SHP77 treated with DMSO at 0.1 percent for 48 hours (cell line): ENCODE results near the gene PRF1.

Experiments
- DNase-seq: peaks from one replicate; lab custom pipeline; 2025; lab: John Stamatoyannopoulos, UW

The PRF1 gene

GRCh38 chr10:70560511-70560941 is 42.0 kb downstream of the PRF1 start:
- no peak for DNase-seq

- DNase-seq: no peak
Measured at GRCh38 chr10:70559861-70560260, 42.7 kb downstream of the PRF1 start.

- no peak for DNase-seq
Measured at GRCh38 chr10:70558871-70559810, 43.4 kb downstream of the PRF1 start.

GRCh38 chr10:70558295-70558694 is 44.2 kb downstream of the PRF1 start:
- DNase-seq: no peak

- DNase-seq: no peak
Measured at GRCh38 chr10:70557876-70558275, 44.7 kb downstream of the PRF1 start.

- DNase-seq: no peak
Measured at GRCh38 chr10:70557086-70557845, 45.3 kb downstream of the PRF1 start.

GRCh38 chr10:70555371-70555770 is 47.2 kb downstream of the PRF1 start:
- DNase-seq: no peak

GRCh38 chr10:70552586-70552985 is 50.0 kb downstream of the PRF1 start:
- no peak for DNase-seq

- DNase-seq: no peak
Measured at GRCh38 chr10:70551971-70552422, 50.5 kb downstream of the PRF1 start.

GRCh38 chr10:70551466-70551865 is 51.1 kb downstream of the PRF1 start:
- no peak for DNase-seq

- no peak for DNase-seq
Measured at GRCh38 chr10:70550459-70550858, 52.1 kb downstream of the PRF1 start.

- DNase-seq: no peak
Measured at GRCh38 chr10:70549962-70550458, 52.5 kb downstream of the PRF1 start.

GRCh38 chr10:70549351-70549961 is 53.1 kb downstream of the PRF1 start:
- no peak for DNase-seq
